ENCODE data around the gene ARHGEF25.

Gene ARHGEF25

GRCh38 chr12:57657744-57658143 is 46.5 kb downstream of the ARHGEF25 start:
- TF ChIP-seq SIN3A (IDR thresholded peaks at IDR 0.05; ENCODE audit: borderline replicate concordance, insufficient read depth, low read length) = no peak
- no peak for TF ChIP-seq POLR2AphosphoS5 (IDR thresholded peaks at IDR 0.05; ENCODE audit: low read depth, low read length)
- TF ChIP-seq TAF1 (IDR thresholded peaks at IDR 0.05; ENCODE audit: borderline replicate concordance, insufficient read depth, low read length) = no peak
- TF ChIP-seq REST (IDR thresholded peaks at IDR 0.05; ENCODE audit: insufficient read depth in 1 of 2, low read depth in 2 of 2, low read length in 2 of 2) = no peak
- no peak for TF ChIP-seq FOXP2 (optimal IDR thresholded peaks at IDR 0.05; ENCODE audit: borderline replicate concordance, extremely low read depth, extremely low read length, insufficient read depth)

- no peak for TF ChIP-seq POLR2AphosphoS5 (IDR thresholded peaks at IDR 0.05; ENCODE audit: low read depth, low read length)
- no peak for TF ChIP-seq TAF1 (IDR thresholded peaks at IDR 0.05; ENCODE audit: borderline replicate concordance, insufficient read depth, low read length)
- no peak for TF ChIP-seq REST (IDR thresholded peaks at IDR 0.05; ENCODE audit: insufficient read depth in 1 of 2, low read depth in 2 of 2, low read length in 2 of 2)
- no peak for TF ChIP-seq SIN3A (IDR thresholded peaks at IDR 0.05; ENCODE audit: borderline replicate concordance, insufficient read depth, low read length)
- TF ChIP-seq FOXP2 (optimal IDR thresholded peaks at IDR 0.05; ENCODE audit: borderline replicate concordance, extremely low read depth, extremely low read length, insufficient read depth) = no peak
These were observed 47.7 kb downstream of the ARHGEF25 start for GRCh38 chr12:57658890-57659289.

GRCh38 chr12:57661376-57661775 is 50.1 kb downstream of the ARHGEF25 start:
- TF ChIP-seq POLR2AphosphoS5 (IDR thresholded peaks at IDR 0.05; ENCODE audit: low read depth, low read length) (no peak), FOXP2 (optimal IDR thresholded peaks at IDR 0.05; ENCODE audit: borderline replicate concordance, extremely low read depth, extremely low read length, insufficient read depth) (no peak), TAF1 (IDR thresholded peaks at IDR 0.05; ENCODE audit: borderline replicate concordance, insufficient read depth, low read length) (no peak), REST (IDR thresholded peaks at IDR 0.05; ENCODE audit: insufficient read depth in 1 of 2, low read depth in 2 of 2, low read length in 2 of 2) (no peak), SIN3A (IDR thresholded peaks at IDR 0.05; ENCODE audit: borderline replicate concordance, insufficient read depth, low read length) (no peak)

Measured in PFSK-1 (cell line).